Measurements from ENCODE around the gene AATF. TPM values are rescaled to one million over a fixed set of nuclear protein-coding genes. Genes with fewer than 3 reads are reported as not detected.

AATF gene
- polyA plus RNA-seq, 3 donors = 24.3 to 57.9 (median 41.1) TPM

GRCh38 chr17:36942019-36942599 is 6.6 kb upstream of the AATF start:
- Histone ChIP-seq H3K4me2 (replicated peaks; ENCODE audit: extremely low read depth, low read length, poor library complexity, severe bottlenecking) (peak overlapping the region; percentile 75), H3K4me3 (replicated peaks in 1 of 3; ENCODE audit: low read depth in 2 of 3, low read length in 3 of 3) (peak overlapping the region in 1 of 3 experiments; percentile 67), H3K9me3 (replicated peaks in 1 of 2; ENCODE audit: control insufficient read depth in 1 of 2, insufficient read depth in 1 of 2, low read length in 2 of 2) (peaks cover 3 to 71% of the 10 kb centered on the region in 2 donors), H4K20me1 (ENCODE audit: insufficient read depth, low read length) (no peaks in the 10 kb centered on the region), H3K4me1 (ENCODE audit: control insufficient read depth in 1 of 2, insufficient read depth in 2 of 2, low read length in 2 of 2) (peaks cover 27 to 36% of the 10 kb centered on the region in 2 donors), H3K36me3 (replicated peaks in 1 of 2; ENCODE audit: control insufficient read depth in 1 of 2, insufficient read depth in 2 of 2, low read length in 2 of 2) (no peaks in the 10 kb centered on the region), H3K27ac (ENCODE audit: low read depth in 1 of 2, low read length in 2 of 2) (no peak overlapping the region), H2AFZ (ENCODE audit: insufficient read depth, low read depth, low read length, poor library complexity, severe bottlenecking) (peak overlapping the region; percentile 56), H3K9ac (ENCODE audit: insufficient read depth, low read length, poor library complexity, severe bottlenecking) (no peak overlapping the region), H3K27me3 (ENCODE audit: control insufficient read depth in 2 of 2, insufficient read depth in 2 of 2, low read length in 2 of 2) (peaks cover 94 to 99% of the 10 kb centered on the region in 2 donors), H3K79me2 (ENCODE audit: insufficient read depth, low read length) (no peaks in the 10 kb centered on the region)
- intact Hi-C loops (cut with micrococcal nuclease) = loop anchor here in 1 of 2 donors (10.0 kb wide), 1 partner anchor 337 kb away; the partner anchor contains the start of gene MRM1
- Mint-ChIP-seq H3K27me3 (ENCODE audit: low read depth in 3 of 3) (peaks cover 96 to 100% (median 98%) of the 10 kb centered on the region in 3 donors), H3K36me3 (peaks cover 15 to 23% of the 10 kb centered on the region in 2 donors), H3K27ac (no peak overlapping the region), H3K4me3 (peak overlapping the region; percentile 45 to 76), H3K4me1 (peaks cover 42% of the 10 kb centered on the region), H3K9me3 (peaks cover 0 to 62% (median 28%) of the 10 kb centered on the region in 7 donors)
- no peak for DNase-seq
- WGBS (ENCODE audit: insufficient coverage) = 5% methylated on average over 51 of the region's 57 CpGs
- TF ChIP-seq, protein P1, sequence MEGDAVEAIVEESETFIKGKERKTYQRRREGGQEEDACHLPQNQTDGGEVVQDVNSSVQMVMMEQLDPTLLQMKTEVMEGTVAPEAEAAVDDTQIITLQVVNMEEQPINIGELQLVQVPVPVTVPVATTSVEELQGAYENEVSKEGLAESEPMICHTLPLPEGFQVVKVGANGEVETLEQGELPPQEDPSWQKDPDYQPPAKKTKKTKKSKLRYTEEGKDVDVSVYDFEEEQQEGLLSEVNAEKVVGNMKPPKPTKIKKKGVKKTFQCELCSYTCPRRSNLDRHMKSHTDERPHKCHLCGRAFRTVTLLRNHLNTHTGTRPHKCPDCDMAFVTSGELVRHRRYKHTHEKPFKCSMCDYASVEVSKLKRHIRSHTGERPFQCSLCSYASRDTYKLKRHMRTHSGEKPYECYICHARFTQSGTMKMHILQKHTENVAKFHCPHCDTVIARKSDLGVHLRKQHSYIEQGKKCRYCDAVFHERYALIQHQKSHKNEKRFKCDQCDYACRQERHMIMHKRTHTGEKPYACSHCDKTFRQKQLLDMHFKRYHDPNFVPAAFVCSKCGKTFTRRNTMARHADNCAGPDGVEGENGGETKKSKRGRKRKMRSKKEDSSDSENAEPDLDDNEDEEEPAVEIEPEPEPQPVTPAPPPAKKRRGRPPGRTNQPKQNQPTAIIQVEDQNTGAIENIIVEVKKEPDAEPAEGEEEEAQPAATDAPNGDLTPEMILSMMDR (IDR thresholded peaks at IDR 0.05) = no peak

DNA sequence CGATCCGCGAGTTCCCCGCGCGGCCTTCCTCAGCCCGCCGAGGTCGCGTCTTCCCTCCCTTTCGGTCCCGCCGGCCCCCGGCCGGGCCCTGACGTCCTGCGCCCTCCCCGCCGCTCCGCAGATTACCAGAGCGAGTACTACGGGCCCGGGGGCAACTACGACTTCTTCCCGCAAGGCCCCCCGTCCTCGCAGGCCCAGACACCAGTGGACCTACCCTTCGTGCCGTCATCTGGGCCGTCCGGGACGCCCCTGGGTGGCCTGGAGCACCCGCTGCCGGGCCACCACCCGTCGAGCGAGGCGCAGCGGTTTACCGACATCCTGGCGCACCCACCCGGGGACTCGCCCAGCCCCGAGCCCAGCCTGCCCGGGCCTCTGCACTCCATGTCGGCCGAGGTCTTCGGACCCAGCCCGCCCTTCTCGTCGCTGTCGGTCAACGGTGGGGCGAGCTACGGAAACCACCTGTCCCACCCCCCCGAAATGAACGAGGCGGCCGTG is 6.1 kb upstream of the AATF start:
- peaks cover 96 to 99% of the 10 kb centered on the region in 2 donors for H3K27me3 ChIP-seq (ENCODE audit: control insufficient read depth in 2 of 2, insufficient read depth in 2 of 2, low read length in 2 of 2)
- Mint-ChIP-seq H3K27ac (no peak overlapping the region), H3K27me3 (ENCODE audit: low read depth in 3 of 3) (peaks cover 96 to 100% (median 98%) of the 10 kb centered on the region in 3 donors), H3K9me3 (peaks cover 0 to 61% (median 24%) of the 10 kb centered on the region in 7 donors), H3K36me3 (peaks cover 12 to 20% of the 10 kb centered on the region in 2 donors), H3K4me3 (peak overlapping the region in 1 of 2 donors; percentile 76), H3K4me1 (peaks cover 38% of the 10 kb centered on the region)
- H3K36me3 ChIP-seq (replicated peaks in 1 of 2; ENCODE audit: control insufficient read depth in 1 of 2, insufficient read depth in 2 of 2, low read length in 2 of 2) = no peaks in the 10 kb centered on the region
- DNase-seq = no peak
- WGBS (ENCODE audit: insufficient coverage) = 5% methylated on average over 44 of the region's 59 CpGs
- H3K4me2 ChIP-seq (replicated peaks; ENCODE audit: extremely low read depth, low read length, poor library complexity, severe bottlenecking) = peak overlapping the region; percentile 75
- H4K20me1 ChIP-seq (ENCODE audit: insufficient read depth, low read length) = no peaks in the 10 kb centered on the region
- no peak overlapping the region for H3K27ac ChIP-seq (ENCODE audit: low read depth in 1 of 2, low read length in 2 of 2)
- H3K79me2 ChIP-seq (ENCODE audit: insufficient read depth, low read length) = no peaks in the 10 kb centered on the region
- peaks cover 3 to 67% of the 10 kb centered on the region in 2 donors for H3K9me3 ChIP-seq (replicated peaks in 1 of 2; ENCODE audit: control insufficient read depth in 1 of 2, insufficient read depth in 1 of 2, low read length in 2 of 2)
- peak overlapping the region in 1 of 3 experiments; percentile 67 for H3K4me3 ChIP-seq (replicated peaks in 1 of 3; ENCODE audit: low read depth in 2 of 3, low read length in 3 of 3)
- H3K4me1 ChIP-seq (ENCODE audit: control insufficient read depth in 1 of 2, insufficient read depth in 2 of 2, low read length in 2 of 2) = peaks cover 23 to 30% of the 10 kb centered on the region in 2 donors
- peak overlapping the region; percentile 56 for H2AFZ ChIP-seq (ENCODE audit: insufficient read depth, low read depth, low read length, poor library complexity, severe bottlenecking)
- intact Hi-C loops (cut with micrococcal nuclease) = loop anchor here in 1 of 2 donors (10.0 kb wide), 1 partner anchor 338 kb away; the partner anchor contains the start of gene MRM1
- TF ChIP-seq, protein P1 (IDR thresholded peaks at IDR 0.05) = no peak
- H3K9ac ChIP-seq (ENCODE audit: insufficient read depth, low read length, poor library complexity, severe bottlenecking) = no peak overlapping the region
